Measurements from ENCODE around the gene FNTB.
"Not testable (repeated sequence)": the region's sequence is repeated elsewhere in the genome, so short reads cannot be mapped to it uniquely, and the experiment has no call there.

FNTB gene

DNA sequence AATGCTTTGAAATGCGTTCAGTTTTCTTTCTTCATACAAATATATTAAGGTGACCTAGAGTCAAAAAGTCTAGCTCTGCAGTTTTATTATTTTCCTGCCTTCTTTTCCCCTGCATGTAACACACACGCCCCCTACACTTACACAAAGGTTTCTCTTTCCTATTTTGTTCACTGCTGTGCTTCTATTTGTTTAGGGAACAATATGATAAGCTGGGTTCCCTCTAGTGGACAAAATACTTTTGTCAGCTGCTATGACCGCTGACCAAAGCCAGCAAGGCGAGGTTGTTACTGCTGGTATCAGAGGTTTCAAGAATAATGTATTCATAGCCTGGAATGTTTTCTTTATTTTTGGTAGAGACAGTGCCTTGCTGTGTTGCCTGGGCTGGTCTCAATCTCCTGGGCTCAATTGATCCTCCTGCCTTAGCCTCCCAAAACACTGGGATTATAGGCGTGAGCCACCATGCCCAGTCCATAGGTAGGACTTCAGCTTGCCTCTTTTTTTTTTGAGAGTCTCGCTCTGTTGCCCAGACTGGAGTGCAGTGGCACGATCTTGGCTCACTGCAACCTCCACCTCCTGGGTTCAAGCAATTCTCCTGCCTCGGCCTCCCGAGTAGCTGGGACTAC is 33.4 kb downstream of the FNTB start:
- DNase-seq, result peak; percentile 70

DNA sequence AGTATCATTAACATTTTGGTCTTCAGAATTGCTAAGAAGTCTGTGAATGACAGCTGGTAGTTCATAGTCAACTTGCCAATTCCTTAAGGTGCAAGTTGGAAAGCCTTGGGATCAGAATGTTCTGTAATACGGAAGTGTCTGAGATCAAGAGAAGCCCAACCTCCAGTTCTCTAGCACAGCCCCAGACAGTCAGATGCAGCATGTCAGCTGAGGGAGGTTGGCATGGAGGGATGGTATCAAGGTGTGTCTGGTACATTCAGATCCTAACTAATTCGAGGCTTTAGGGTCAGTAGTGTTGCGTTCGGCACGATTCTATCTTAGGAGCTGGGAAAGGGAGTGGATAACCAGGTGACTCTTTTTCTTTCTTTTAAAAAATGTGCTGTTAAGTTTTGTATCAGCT is 38.3 kb downstream of the FNTB start:
- DNase-seq, result no peak

DNA sequence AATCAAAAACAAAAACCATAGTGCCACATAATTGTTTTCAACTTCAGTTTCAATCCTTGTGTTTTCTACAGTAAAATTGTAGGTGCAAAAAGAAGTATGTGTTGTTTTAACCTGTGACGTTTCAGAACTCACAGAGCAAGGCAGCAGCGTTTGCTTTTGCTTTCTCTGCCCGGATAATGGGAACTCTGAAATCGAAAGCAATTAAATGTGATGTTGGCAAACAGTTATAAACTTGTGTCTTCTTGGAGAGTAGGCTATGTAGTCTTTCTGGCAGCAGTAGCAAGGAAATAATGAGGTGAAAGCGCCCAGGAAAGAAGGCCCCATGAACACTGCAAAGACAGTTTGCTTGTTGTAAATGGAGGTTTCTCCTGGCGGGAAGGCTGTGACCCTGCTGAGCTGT is 39.1 kb downstream of the FNTB start:
- no peak for DNase-seq

DNA sequence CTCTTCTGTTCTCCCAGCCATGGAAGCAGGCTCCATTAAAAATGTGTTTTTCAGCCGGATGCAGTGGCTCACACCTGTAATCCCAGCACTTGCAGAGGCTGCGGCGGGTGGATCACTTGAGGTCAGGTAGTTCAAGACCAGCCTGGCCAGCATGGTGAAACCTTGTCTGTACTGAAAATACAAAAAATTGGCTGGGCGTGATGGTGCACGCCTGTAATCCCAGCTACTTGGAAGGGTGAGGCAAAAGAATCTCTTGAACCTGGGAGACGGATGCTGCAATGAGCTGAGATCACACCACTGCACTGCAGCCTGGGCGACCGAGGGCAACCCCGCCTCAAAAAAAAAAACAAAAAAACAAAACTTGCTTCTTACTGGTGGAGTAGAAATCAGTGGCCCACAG is 39.8 kb downstream of the FNTB start:
- DNase-seq, result no peak

DNA sequence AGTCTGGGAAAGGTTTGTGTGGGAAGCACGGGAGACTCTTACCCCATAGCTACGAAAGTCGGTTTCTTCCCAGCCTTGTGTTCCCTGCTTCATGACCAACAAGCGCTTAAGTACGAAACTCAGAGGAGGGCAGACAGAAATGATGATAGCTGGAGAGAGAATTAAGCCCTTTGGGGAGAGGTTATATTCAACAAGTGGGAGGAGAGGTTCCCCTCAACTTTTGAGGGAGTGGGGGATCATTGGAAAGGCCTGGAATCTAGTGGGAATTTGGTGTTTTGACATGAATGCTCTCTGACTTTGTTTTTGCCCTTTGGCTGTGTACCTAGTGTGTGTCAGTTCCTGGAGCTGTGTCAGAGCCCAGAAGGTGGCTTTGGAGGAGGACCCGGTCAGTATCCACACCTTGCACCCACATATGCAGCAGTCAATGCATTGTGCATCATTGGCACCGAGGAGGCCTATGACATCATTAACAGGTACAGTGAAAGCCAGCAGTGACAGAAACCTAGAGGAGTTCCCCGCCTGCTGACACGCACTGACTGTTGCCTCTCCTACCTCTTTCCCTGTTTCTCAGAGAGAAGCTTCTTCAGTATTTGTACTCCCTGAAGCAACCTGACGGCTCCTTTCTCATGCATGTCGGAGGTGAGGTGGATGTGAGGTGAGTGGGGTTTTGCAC is 40.6 kb downstream of the FNTB start:
- no peak for DNase-seq

DNA sequence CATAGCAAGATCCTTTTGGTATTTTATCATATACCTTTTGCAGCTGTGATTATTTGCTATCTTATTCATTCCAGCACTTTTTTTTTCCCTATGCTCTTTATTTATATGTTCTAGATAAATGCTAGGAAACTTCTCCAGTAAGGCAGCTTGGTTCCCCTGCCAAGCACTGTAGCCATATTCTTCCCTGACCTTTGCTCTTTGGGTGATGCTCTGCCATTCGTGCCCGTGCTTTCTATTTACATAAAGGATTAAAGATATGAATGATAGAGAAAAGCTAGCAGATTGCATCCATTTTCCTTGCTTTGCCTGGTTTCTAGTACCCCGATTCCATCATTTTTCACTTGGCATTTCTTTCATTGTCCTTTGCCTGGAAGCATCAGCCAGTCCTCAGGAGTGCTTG is 42.2 kb downstream of the FNTB start:
- DNase-seq, result no peak

DNA sequence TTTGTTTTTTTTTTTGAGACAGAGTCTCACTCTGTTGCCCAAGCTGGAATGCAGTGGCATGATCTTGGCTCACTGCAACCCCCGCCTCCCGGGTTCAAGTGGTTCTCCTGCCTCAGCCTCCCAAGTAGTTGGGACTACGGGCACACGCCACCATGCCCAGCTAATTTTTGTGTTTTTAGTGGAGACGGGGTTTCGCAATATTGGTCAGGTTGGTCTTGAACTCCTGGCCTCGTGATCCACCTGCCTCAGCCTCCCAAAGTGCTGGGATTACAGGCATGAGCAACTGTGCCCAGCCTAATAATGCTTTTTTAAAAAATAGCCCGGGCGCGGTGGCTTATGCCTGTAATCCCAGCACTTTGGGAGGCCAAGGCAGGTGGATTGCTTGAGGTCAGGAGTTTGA is 44.6 kb downstream of the FNTB start:
- not testable (repeated sequence) for DNase-seq

DNA sequence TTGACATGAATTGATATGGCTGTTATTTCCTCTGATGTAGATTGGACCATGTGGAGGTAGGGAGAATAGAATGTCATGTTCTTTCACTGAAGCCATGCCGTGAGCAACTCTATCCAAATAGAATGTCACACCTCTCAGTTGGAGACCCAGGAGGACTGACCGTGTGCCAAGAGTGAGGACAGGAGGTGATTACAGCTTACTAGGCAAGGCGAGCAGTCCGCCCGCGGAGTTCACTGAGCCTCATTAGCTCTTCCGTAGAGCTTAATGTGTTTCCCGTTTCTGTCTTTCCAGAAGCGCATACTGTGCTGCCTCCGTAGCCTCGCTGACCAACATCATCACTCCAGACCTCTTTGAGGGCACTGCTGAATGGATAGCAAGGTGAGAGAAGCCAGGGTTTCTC is 45.6 kb downstream of the FNTB start:
- DNase-seq, result no peak

DNA sequence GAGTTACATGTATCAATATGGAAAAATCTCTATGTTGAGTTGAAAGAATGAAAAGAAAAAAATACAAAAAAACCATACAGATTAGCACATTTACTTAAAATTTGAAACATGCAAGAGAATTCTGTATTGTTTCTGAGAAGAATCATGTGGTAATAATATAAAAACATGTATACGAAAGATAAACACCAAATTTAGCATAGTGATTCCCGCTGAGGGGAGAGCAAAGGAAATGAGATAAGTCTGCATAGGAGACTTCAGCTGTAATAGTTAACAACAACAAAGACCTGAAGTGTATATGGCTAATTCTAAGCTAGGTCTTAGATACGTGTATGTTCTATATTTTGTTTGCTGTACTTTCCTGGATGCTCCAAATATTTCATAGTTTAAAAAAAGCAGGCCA is 46.5 kb downstream of the FNTB start:
- no peak for DNase-seq

DNA sequence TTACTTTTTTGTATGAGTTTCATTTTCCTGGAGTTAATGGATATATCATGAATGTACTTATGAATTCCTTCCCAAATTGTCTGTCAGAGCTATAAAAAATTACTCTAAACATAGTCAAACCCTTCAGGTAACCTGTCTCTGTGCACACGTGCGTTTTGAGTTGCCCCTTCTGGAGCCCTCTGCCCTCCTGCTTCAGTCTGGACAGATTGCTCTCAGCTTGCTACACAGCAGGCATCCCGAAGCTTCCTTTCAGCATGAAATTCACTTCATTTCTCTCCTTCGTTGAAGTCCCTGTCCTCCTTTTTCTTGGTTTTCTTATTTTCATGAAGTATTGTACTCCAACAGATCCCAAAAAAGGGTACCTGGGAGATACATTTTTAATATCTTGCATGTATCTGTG is 47.3 kb downstream of the FNTB start:
- no peak for DNase-seq

DNA sequence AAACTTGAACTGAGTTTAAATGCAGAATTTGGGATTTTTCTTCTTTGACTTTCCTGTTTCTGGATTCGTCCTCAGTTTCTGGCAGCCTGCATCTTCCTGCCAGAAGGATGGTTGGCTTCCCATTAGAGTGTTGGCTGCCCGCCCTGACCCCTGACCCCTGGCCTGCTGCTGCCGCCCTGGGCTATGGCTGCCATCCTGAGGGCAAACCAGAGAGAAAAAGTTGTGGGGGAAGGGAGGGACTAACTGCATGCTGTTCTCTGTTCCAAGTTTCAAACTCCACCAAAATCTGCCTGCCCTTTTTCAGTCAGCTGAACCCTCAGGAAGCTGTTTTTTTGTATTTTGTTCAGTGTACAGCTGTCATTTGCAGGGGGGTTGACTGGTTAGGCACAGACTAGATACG is 48.4 kb downstream of the FNTB start:
- DNase-seq, result no peak

DNA sequence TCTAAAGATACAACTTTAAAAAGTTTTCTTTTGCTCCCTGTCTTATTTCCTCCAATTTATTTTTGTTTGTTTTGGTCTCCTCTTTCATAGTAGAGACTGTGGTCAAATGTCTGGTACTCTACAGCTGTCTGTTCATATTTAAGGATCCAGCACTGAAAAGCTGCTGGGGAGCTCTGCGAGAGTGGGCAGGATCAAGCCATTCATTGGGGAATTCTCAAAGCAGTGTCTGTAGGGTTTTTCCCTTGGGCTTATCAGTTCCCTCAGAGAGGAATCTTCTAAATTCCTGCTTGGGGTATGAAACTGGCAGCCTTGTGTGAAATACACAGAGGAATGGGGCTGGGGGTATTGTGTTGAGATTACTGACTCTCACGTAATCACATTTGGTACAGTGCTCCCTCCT is 52.3 kb downstream of the FNTB start:
- no peak for DNase-seq

DNA sequence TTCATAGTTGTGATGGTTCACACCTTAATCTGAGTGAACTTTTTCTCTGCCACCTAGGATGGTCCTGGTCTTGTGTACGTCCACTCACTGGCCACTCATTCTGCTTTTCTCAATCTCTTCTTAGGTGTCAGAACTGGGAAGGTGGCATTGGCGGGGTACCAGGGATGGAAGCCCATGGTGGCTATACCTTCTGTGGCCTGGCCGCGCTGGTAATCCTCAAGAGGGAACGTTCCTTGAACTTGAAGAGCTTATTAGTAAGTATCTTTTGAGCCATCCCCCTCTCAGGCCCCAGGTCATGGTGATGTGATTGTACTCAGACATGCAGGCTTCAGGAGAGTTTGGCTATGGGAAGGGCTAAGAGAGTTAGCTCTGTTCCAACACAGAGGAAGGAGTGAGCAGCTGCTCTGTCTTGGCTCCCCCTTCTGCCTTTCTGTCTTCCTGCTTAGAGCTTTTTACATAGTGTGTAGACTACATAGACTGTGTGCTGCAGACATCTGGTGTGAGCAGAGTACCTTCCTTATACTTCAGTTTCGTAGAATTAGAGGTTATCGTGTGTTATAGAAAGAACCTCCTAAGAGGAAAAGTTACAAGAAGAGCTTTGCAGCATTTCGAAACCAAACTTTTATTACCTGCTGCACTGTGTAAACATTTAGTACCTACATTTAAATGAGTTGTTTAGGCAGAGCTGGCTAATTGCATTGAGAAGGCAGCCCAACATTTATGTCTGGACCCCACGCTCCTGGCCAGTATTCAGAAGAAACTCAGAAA is 54.2 kb downstream of the FNTB start:
- DNase-seq, result no peak

DNA sequence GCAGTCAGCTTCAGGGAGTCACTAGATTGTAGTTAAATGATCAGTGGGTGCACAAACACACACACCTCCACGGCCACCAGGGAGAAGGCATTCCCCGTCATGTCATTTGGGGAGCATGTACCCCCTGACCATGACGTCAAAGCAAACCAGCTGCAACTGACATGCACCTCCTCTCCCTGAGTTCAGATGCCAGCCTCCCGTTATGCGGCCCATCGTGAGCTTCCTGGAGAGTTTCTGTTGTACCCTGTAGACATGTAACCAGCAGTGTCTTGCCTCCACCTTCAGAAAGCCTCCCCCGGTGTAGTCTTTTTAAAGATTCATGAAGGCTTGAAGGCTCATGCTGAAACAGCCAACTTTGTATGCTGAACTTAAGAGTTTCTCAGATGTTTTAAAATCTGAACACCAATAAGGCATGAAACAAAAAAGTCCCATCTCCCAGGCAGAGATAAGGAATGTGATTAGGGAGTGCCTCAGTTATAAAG is 54.8 kb downstream of the FNTB start:
- DNase-seq, result no peak

DNA sequence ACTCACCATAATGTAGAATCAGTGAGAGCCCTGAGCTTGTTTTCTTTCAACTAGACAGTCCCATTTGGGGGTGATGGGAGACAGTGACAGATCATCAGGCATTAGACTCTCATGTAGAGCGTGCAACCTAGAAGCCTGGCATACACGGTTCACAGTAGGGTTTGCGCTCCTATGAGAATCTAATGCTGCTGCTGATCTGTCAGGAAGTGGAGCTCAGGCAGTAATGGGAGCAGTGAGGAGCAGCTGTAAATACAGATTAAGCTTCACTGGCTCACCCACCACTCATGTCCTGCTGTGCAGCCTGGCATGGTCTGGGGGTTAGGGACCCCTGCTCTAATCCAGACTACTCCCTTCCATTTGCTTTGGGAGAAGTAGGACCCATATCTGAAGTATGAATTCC is 55.6 kb downstream of the FNTB start:
- no peak for DNase-seq

DNA sequence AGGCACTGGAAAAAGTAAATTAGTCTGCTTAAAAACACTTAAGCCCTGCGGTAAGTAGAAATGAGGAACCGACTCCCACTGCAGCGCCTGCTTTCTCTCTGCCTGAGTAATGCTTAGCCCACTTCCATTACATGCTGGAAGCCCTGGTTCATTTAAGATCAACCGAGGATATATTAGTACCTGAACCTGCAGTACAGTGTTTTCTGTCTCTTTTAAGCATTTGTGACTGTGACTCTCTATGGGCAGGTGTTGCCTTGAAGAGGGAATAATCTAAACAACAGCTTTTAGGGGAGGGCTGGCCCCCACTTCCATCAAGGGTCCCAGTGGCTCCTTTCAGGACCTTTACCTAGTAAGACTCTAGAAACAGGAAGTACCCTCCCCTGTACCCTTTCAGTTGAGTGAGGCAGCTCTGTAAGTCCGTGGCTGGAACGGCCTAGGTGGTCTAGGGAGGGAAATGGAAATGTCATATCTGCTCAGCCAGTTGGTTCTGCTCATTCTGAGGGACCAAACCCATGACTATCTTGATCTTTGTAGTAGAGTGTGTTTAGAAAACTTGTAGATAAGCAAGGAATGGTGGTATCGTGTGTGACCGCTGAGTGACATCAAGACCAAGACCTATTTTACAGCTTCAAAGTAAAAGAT is 56.2 kb downstream of the FNTB start:
- no peak for DNase-seq

DNA sequence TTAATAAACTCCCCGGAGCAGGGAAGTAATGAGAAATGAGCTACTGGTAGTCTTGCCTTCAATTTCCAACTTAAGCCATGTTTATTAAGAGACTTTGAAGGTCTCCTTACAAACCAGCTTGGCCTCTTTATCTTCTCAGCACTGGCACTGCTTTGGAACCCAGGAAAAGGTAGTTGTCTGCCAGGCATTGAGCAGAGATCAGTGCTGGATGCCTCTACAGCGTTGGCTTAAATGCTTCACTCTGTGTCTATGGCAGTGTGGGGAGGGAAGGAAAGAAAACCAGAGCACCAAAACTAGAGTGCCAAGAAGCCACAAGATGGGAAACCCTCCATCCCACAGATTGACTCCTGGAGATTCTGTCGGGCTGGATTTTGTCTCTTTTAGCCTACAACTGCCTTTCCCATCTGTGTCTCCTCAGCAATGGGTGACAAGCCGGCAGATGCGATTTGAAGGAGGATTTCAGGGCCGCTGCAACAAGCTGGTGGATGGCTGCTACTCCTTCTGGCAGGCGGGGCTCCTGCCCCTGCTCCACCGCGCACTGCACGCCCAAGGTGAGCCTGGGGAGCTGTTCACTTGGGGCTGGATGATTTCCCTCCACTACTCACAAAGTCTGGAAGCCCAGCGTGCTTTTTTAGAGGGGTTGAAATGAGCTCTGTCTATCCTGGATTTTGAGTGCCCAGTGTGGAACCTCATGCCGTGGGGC is 57.3 kb downstream of the FNTB start:
- DNase-seq, result no peak

DNA sequence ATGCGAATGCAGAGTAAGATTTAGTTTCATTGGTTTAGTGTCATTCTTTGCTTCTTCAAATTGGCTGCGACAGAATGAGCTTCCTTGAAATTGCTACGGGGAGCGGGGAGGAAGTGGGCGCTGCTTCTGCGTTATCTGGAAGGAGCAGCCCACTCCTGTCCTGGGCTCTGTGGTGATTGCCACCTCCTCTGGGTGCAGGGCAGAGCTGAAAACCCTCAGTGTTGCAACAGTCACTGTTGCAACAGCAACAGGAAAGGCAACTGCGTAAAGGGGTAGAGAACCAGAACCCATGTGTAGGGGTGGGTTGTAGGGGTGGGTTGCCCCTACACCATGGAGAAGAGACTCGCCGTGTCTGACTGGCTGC is 57.9 kb downstream of the FNTB start:
- DNase-seq, result no peak

DNA sequence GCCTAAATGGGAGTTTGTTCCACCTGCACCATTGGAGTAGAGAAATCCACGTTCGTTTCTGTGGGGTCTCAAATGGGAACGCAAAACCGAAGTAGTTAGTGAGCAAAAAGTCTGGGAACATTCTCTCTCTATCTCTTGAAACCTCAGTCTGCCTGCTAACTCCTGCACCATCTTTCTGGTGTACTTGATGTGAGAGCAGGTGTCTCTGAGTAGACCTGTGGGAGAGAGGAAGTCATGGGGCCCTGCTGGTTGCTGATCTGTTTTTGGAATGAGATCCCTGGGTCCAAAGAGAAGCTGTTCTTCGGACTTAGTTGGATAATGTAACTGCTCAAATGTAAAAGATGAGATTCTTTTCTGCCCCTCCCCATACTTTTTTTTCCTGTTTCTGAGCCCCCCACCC is 58.3 kb downstream of the FNTB start:
- DNase-seq, result no peak

DNA sequence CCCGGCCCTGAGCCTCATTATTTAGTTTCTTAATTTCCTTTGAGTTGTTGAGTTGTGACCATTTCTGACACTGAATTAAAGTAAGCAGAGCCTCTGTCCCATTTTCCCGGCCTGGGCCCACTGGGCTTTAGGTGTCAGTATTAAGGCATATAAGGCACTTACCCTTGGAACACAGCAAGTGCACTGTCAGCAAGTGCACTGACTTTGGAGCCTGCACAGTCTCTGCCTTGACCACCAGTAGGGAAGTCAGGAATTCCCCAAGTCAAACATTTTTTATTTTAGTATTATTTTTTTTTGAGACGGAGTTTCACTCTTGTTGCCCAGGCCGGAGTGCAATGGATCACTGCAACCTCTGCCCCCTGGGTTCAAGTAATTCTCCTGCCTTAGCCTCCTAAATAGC is 59.0 kb downstream of the FNTB start:
- no peak for DNase-seq

DNA sequence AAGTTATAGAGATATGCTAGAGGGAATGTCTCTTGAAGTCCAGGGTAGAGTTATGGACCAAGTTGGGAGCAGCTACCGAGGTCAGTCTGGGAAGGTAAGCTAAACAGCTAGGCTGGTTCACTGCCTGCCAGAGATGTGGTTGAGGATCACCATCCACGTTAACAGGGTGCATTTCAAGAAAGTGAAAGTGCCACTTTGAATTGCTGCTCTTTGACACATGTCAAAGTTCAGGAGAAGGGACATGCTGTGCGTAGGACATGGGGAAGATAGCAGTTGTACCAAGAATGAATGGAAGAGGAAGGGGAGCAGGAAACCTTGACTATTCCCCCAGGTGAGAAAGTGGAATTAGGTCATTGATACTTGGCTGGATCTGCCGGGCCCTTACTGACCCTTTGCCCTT is 66.1 kb downstream of the FNTB start:
- DNase-seq, result no peak

DNA sequence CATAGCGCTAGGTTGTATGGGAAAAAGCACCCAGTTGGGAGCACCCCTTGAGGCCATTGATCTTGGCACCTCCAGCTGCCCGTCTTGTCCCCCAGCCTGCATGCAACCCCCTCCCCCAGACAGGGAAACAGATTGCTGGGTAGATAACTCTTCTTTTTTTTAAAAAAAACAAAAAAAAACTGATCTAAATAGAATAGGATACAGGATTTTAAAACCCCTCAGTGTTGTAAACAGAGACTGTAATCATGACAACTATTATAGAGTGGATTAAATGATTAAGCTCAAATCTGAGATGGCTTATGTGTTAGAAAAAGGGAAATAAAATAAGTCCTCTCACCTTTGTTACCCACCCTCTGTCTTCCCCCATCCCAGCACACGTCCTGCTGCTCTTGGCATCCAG is 66.8 kb downstream of the FNTB start:
- no peak for DNase-seq

DNA sequence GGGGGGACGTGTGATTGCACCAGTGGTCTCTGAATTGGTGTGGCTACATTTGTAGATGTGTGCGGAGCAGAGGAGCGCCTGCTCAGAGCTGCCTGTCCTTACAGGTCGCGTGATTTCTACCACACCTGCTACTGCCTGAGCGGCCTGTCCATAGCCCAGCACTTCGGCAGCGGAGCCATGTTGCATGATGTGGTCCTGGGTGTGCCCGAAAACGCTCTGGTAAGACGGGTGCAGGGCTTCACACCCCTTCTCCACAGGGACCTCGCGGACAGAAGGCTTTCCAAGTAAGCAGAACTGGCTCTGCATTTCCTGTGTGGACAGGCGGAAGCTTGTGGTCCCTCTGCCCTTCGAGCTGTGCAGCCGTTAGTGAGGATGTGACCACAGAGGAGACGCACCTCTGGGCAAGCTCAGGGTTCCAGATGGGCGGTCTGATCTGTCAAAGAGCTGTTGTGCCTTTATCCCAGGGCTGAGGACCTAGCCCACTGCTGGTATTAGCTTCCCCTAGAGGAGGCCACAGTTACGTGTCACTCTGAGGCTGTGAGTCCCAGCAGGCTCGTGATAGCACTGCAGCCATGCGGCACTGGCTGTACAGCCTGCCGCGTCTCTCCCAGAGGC is 67.9 kb downstream of the FNTB start:
- DNase-seq, result no peak
